RWPE1 (cell line): ENCODE data around the gene INHBE.

Experiments used
- CTCF ChIA-PET: fragments of 350-600 bp; sonication (Branson Sonifier 250); formaldehyde crosslinking; extraction: SDS; loops from one replicate; lab custom pipeline; 2021; lab: Yijun Ruan, JAX
- POLR2A ChIA-PET: fragments of 400-600 bp; formaldehyde crosslinking; extraction: SDS; loops from one replicate; lab custom pipeline; 2020; ENCODE audit warnings: antibody characterized with exemption; ENCODE audit not compliant: low non-redundant PET; lab: Yijun Ruan, JAX
- DNase-seq: peaks from one replicate; pipeline ENCODE4 v3.0.0; 2012; ENCODE audit warnings: low spot score
- H3K27ac ChIP-seq: fragments of 450-650 bp; 2 replicates; pipeline ENCODE4 v1.5.1; 2017
- TF ChIP-seq, protein P1 (sequence below): fragments of 450-650 bp; conservative IDR thresholded peaks from 2 replicates; pipeline ENCODE4 v1.5.1; 2017; ENCODE audit warnings: low read depth, mild to moderate bottlenecking

INHBE gene

DNA sequence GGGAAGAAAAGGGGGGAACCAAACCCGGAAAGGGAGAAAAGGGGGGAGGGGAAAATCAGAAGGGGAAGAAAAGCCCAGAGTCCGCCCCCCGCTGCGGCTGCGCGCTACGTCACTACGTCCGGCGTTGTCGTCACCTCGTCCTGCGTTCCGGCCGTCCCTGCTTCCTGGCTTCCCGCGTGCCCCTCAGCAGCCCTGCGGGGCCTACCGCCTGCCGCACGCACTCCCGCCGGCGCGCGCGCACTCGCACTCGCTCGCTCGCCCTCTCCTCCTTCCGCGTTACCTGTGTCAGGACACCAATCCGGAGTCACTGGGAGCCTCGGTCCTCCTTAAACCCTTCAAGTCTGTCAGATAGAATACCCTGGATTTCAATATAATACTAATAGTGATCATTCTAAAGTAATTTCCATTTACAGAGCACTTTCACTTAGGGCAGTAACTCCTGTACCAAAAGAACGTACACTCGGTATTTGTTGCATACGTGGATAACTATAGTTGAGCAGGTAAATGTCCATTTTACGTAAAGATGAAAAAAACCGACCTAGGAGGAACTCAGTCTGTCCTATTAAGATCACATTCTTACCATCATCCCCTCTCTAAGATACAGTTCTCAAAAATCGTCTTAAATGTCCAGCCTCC lies 24.1 kb upstream of the INHBE start, which contains the start of gene R3HDM2:
TSS of gene R3HDM2 (minus strand) at position 113 of the 636 bp plus-strand sequence. CDS start 120,615 bp downstream, outside the sequence.
- ChIA-PET POLR2A (no interaction called here), CTCF (no interaction called here)
- TF ChIP-seq, protein P1, sequence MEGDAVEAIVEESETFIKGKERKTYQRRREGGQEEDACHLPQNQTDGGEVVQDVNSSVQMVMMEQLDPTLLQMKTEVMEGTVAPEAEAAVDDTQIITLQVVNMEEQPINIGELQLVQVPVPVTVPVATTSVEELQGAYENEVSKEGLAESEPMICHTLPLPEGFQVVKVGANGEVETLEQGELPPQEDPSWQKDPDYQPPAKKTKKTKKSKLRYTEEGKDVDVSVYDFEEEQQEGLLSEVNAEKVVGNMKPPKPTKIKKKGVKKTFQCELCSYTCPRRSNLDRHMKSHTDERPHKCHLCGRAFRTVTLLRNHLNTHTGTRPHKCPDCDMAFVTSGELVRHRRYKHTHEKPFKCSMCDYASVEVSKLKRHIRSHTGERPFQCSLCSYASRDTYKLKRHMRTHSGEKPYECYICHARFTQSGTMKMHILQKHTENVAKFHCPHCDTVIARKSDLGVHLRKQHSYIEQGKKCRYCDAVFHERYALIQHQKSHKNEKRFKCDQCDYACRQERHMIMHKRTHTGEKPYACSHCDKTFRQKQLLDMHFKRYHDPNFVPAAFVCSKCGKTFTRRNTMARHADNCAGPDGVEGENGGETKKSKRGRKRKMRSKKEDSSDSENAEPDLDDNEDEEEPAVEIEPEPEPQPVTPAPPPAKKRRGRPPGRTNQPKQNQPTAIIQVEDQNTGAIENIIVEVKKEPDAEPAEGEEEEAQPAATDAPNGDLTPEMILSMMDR: no peak
- peak; percentile 98 for DNase-seq
- peak within 1 kb of the TSS; percentile 90 for H3K27ac ChIP-seq

DNA sequence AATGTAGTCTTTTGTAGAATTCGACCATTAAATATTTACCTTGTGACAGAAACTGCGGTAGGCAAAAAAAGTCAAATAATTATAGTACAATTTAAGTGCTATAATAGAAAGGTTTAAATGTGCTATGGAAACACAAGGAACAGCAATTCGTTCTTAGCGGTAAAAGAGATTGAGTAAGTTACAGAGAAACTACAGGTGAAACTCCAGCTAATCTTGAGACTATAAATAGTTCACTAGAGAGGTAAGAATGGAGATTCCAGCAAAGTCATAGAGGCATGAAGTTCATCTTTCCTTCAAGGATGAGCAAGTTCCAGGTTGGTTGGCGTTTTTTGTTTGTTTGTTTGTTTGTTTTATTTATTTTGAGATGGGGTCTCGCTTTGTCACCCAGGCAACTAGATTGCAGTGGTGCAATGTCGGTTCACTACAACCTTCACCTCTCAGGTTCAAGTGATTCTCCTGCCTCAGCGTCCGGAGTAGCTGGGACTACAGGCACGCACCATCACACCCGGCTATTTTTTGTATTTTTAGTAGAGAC lies 23.4 kb upstream of the INHBE start:
- ChIA-PET CTCF (interaction anchor here (1.6 kb wide), 1 partner anchor 21 kb away, joined by 5 read pairs; no protein-coding TSS in a partner anchor), POLR2A (no interaction called here)
- TF ChIP-seq, protein P1: no peak
- H3K27ac ChIP-seq: 0 out of 2 replicates have a peak overlapping the region, but pooled peaks have one; percentile 4
- no peak for DNase-seq

DNA sequence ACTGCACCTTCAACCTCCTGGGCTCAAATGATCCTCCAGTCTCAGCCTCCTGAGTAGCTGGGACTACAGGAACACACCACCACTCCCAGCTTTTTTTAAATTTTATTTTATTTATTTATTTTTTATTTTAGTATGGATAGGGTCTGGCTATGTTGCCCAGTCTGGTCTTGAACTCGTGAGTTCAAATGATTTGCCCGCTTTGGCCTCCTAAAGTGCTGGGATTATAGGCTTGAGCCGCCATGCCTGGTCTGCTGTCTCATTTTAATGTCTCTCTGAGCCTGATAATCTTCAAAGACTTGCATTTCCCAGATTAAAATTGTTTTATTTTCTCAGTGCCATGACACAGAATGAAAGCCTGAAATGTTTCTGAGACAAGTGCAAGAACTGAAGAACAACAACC lies 21.7 kb upstream of the INHBE start:
- ChIA-PET POLR2A (no interaction called here), CTCF (interaction anchor here (0.6 to 1.6 kb wide), 2 partner anchors 20 to 373 kb away, joined by 5 read pairs; no protein-coding TSS in a partner anchor)
- TF ChIP-seq, protein P1: no peak

DNA sequence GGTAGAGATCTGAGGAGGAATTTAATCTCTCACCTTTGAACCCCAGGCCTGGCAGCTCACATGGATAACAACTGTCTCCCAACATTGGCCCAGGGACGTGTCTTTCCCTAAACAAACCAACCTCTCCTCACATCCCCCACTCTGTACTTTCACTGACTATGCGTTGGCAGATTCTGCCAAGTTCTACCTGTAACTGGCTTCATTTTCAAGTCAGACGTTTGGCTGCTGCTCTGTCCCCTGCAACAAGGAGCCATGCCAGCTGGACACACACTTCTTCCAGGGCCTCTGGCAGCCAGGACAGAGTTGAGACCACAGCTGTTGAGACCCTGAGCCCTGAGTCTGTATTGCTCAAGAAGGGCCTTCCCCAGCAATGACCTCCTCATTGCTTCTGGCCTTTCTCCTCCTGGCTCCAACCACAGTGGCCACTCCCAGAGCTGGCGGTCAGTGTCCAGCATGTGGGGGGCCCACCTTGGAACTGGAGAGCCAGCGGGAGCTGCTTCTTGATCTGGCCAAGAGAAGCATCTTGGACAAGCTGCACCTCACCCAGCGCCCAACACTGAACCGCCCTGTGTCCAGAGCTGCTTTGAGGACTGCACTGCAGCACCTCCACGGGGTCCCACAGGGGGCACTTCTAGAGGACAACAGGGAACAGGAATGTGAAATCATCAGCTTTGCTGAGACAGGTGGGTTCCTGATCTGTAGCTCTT lies 20.4 kb upstream of the INHBE start, which contains the start of gene INHBC:
TSS of gene INHBC (plus strand) at position 268 of the 707 bp plus-strand sequence. CDS start at position 371, 103 bp downstream.
- no peak within 1 kb of the TSS for H3K27ac ChIP-seq
- POLR2A ChIA-PET: interaction anchor here (0.5 kb wide), 1 partner anchor 9 kb away, joined by 4 read pairs; no protein-coding TSS in a partner anchor
- DNase-seq: no peak
- TF ChIP-seq, protein P1: no peak
- CTCF ChIA-PET: interaction anchor here (0.6 kb wide), 1 partner anchor 14 kb away, joined by 4 read pairs; no protein-coding TSS in a partner anchor

More for the DNA sequence above, 21.7 kb upstream of the INHBE start:
- H3K27ac ChIP-seq: no peak overlapping the region
- DNase-seq: no peak

DNA sequence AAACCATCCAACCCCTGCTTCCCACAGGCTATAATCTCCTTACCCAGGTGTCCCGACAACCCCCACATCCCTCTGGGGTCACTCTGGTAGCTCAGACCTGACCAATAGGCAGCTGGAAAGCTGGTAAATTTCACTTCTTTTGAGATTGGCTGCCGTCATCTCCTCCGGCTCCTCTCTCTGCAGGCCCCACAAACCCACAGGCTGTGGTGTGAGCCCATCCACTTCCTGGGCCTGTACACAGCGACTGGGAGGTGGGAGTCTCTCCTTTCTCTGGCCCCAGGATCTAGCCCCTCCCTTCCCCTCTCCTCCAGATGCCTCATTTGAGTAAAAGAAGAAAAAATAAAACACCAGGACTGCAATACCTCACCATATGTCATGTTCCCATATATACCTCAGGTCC lies 19.8 kb upstream of the INHBE start:
- H3K27ac ChIP-seq: no peak overlapping the region
- DNase-seq: no peak
- ChIA-PET POLR2A (no interaction called here), CTCF (interaction anchor here (0.6 kb wide), 1 partner anchor 13 kb away, joined by 4 read pairs; no protein-coding TSS in a partner anchor)
- TF ChIP-seq, protein P1: no peak

DNA sequence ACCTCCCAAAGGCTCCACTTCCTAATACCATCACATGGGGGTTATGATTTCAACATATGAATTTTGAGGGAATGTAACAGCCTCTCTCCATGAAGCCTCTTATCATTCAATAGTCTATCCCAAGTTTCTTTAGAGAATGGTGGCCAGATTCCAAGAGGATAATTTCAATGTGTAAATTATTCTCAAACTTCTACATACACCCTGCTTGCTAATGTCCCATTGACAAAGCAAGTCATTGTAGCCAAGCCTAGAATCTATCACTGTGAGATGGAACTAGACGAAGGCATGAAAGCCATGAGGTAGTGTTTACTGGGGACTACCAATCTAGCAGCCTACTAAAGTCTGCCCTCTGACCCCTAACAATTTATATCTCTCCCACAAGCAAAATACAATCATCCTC lies 16.7 kb upstream of the INHBE start:
- DNase-seq: no peak
- CTCF ChIA-PET: no interaction called here
- TF ChIP-seq, protein P1: no peak
- POLR2A ChIA-PET: no interaction called here
- no peak overlapping the region for H3K27ac ChIP-seq
